GM12891 (cell line): ENCODE data around the gene VARS2.
"Not testable (repeated sequence)": the region's sequence is repeated elsewhere in the genome, so short reads cannot be mapped to it uniquely, and the experiment has no call there.

Source experiments
- POLR2A ChIP-seq: IDR thresholded peaks from 2 replicates; pipeline ENCODE4 v1.6.1; 2011; ENCODE audit warnings: low read depth, low read length, control low read depth
- POLR2AphosphoS5 ChIP-seq: IDR thresholded peaks from 2 replicates; pipeline ENCODE4 v1.6.1; 2011; ENCODE audit warnings: low read depth, low read length, control low read depth
- SPI1 ChIP-seq: IDR thresholded peaks from 2 replicates; pipeline ENCODE4 v1.6.1; 2011; ENCODE audit warnings: low read depth, low read length, control low read depth

DNA sequence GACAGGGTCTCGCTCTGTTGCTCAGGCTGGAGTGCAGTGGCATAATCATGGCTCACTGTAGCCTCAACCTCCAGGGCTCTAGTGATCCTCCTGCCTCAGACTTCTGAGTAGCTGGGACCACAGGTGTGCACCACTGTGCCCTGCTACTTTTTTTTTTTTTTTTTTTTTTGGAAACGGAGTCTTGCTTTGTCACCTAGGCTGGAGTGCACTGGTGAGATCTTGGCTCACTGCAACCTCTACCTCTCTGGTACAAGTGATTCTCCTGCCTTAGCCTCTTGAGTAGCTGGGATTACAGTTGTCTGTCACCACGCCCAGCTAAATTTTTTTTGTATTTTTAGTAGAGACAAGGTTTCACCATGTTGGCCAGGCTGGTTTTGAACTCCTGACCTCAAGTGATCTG, 13.0 kb downstream of the VARS2 start:
- not testable (repeated sequence) for TF ChIP-seq POLR2AphosphoS5, POLR2A, SPI1
